ENCODE results near the gene GRP.

The GRP gene

DNA sequence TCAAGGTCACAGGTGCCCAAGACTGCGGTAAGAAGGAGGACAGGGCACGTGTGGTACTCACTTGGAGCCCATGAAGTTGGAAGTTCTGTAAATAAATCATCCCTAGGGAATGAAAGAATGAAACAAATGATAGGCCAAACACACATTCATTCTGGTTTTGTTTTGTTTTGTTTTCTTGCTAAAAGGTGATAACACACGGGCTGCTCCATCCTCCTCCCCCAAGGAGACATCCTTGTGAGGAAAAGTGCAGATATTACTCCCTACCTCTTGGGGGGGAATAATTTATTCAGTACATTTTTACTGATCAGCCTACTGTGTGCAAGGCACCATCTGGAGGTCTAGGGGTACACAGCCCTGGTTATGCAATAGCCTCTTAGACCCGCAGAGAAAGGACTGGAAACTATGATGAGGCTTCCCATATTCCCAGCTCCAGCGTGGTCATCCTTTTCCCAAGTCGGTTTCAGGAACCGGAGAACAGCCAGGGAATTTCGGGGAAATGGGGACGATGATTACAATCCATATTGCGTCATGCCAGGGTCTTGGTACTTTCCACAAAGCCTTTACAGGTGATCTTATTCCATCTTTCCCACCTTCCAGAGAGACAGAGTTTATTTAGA lies 47.0 kb downstream of the GRP start:
- no peak overlapping the region for H3K27ac ChIP-seq (ENCODE audit: low read depth, low read length, severe bottlenecking)
- no peaks in the 10 kb centered on the region for H3K9me3 ChIP-seq (ENCODE audit: control insufficient read depth, low read length)
- 11 to 21% methylated on average over 7 to 8 of the region's 10 CpGs for WGBS, 2 experiments (ENCODE audit: insufficient coverage in 2 of 2)
- no peaks in the 10 kb centered on the region for H3K36me3 ChIP-seq (ENCODE audit: control insufficient read depth, insufficient read depth, low read length)
- H3K4me1 ChIP-seq (ENCODE audit: control insufficient read depth, insufficient read depth, low read length, poor library complexity, severe bottlenecking), result peaks cover 5% of the 10 kb centered on the region
- H3K4me3 ChIP-seq (ENCODE audit: extremely low read depth, insufficient read depth, low read length, poor library complexity, severe bottlenecking), result no peak overlapping the region

DNA sequence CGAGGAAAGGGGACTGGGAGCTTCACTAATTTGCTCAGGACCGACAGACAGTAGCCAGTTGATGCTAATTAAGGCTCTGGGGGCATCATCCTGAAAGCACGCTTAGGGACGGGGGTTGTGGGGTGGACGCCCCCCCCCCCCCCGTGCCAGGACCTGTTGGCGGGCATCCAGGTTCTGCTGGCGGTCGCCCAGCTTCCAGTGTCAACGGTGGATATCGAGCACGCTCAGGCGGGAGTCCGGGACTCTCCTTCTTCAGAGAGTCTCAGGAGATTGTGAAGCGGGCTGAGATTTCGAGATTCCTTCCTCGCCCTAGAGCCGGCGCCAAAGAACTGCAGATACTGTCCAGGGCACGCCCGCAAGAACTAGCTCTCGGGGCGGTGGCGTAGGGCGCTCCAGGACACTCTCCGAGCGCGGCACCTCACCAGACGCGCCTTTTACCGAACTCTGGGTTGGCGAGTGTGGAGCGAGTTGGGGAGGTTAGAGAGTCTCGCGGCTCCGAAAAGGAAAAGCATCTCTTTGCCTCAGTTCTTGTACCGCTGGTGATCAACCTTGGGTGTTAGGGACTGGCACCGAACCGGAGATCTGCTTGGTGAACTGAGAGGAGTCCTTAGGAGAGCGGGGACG lies 47.7 kb downstream of the GRP start:
- Histone ChIP-seq H3K4me3 (ENCODE audit: extremely low read depth, insufficient read depth, low read length, poor library complexity, severe bottlenecking) (no peak overlapping the region), H3K9me3 (ENCODE audit: control insufficient read depth, low read length) (no peaks in the 10 kb centered on the region), H3K4me1 (ENCODE audit: control insufficient read depth, insufficient read depth, low read length, poor library complexity, severe bottlenecking) (peaks cover 5% of the 10 kb centered on the region), H3K27ac (ENCODE audit: low read depth, low read length, severe bottlenecking) (no peak overlapping the region), H3K36me3 (ENCODE audit: control insufficient read depth, insufficient read depth, low read length) (no peaks in the 10 kb centered on the region)
- WGBS, 2 experiments (ENCODE audit: insufficient coverage in 2 of 2), result 2 to 3% methylated on average over 31 to 39 of the region's 41 CpGs

DNA sequence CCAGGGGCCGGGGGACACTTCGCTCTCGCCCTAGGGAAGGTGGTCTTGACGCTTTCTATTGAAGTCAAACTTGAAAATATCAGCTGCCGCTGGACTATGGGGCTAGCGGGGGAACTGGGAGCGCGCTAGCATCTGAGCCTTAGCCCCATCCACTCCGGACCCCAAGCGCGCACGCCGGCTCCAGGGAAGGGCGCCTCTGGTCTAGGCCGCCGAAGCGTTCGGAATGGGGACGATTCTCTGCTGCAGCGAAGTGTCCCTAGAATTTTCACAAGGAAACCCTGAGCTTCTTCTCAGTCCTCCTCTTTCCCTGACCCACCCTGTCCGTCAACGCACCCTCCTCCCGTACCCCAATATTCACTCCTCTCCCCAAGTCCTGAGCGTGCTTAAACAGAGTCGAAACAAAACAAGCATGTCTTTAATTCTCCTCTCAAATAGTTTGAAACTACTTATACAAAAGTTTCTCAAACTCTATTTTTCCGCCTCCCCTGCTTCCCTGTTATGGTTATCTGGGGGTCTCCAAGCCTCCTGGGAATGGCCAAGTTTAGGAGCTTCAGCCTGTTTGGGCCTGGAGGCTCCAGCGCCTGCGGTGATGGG lies 48.3 kb downstream of the GRP start:
- Histone ChIP-seq H3K4me1 (ENCODE audit: control insufficient read depth, insufficient read depth, low read length, poor library complexity, severe bottlenecking) (peaks cover 5% of the 10 kb centered on the region), H3K27ac (ENCODE audit: low read depth, low read length, severe bottlenecking) (no peak overlapping the region), H3K4me3 (ENCODE audit: extremely low read depth, insufficient read depth, low read length, poor library complexity, severe bottlenecking) (no peak overlapping the region), H3K36me3 (ENCODE audit: control insufficient read depth, insufficient read depth, low read length) (no peaks in the 10 kb centered on the region), H3K9me3 (ENCODE audit: control insufficient read depth, low read length) (no peaks in the 10 kb centered on the region)
- 10 to 11% methylated on average over 22 to 25 of the region's 28 CpGs for WGBS, 2 experiments (ENCODE audit: insufficient coverage in 2 of 2)

DNA sequence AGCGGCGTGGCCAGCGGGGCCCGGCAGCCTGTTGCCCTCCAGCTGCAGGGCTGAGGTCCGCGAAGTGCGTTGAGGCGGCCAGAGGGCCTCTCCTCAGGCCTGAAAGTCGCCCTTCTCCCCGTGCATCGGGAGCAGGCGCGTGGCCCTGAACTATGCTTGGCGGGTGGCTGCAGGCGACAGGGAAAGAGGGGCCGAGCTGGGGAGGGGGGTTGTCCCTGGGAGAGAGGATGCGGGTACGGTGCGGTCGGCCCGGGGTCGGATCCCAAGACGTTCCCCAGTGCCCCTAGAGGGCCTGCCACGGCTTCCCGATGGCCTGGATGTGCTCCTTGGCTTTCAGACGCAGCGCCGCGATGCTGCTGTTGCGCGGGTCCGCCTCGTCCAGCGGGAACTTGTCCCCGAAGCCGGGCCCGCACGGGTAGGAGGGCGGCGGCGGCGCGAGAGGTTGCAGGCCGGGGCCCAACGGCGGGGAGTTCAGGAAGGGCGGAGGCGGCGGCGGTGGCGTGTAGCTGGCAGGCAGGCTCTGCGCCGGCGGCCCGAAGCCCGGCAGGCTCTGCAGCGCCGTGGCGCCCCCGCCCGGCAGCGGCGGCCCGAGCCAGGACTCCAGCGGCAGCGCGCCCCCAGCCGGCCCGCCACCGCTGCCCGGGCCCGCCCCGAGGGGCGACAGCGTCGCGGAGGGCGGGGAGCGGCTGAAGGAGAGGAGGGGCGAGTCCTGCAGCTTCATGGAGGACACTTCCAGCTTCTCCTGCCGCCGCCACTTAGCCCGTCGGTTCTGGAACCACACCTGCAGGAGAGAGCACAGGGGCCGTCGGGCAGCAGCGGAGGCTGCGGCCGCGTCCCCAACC lies 49.0 kb downstream of the GRP start:
- 1 to 2% methylated on average over 50 to 68 of the region's 90 CpGs for WGBS, 2 experiments (ENCODE audit: insufficient coverage in 2 of 2)
- peak overlapping the region; percentile 20 for H3K4me3 ChIP-seq (ENCODE audit: extremely low read depth, insufficient read depth, low read length, poor library complexity, severe bottlenecking)

DNA sequence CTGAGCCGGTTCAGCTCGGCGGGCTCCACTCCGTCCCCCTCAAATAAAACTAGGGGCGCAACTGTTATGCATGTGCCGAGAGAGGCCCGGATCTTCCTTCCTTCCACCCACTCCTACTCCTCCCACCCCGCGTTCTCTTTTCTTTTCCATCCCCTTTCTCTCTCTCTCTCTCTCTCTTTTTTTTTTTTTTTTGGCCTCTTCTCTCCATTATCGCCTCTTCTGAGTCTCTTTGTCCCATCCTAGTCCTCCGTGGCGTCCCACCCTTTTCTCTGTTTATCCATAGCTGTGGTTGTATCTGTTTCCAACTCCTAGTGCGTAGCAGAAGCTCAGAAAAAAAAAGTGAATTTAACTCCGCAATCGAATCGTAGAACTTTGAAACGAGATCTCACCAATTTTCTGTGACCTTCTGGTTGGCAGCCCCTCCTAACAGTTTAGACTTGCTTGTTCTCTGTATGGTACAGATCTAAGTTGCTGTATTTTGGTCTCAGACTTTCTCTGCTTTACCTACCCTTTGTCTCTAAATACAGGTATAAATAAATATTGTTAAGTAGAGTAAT lies 49.7 kb downstream of the GRP start:
- Histone ChIP-seq H3K4me3 (ENCODE audit: extremely low read depth, insufficient read depth, low read length, poor library complexity, severe bottlenecking) (peak overlapping the region; percentile 14), H3K27ac (ENCODE audit: low read depth, low read length, severe bottlenecking) (no peak overlapping the region), H3K4me1 (ENCODE audit: control insufficient read depth, insufficient read depth, low read length, poor library complexity, severe bottlenecking) (peaks cover 5% of the 10 kb centered on the region), H3K9me3 (ENCODE audit: control insufficient read depth, low read length) (no peaks in the 10 kb centered on the region), H3K36me3 (ENCODE audit: control insufficient read depth, insufficient read depth, low read length) (no peaks in the 10 kb centered on the region)
- whole genome bisulfite sequencing, 2 experiments (ENCODE audit: insufficient coverage in 2 of 2), result 3 to 11% methylated on average over 10 to 14 of the region's 17 CpGs

More for the DNA sequence above, 49.0 kb downstream of the GRP start:
- Histone ChIP-seq H3K27ac (ENCODE audit: low read depth, low read length, severe bottlenecking) (no peak overlapping the region), H3K9me3 (ENCODE audit: control insufficient read depth, low read length) (no peaks in the 10 kb centered on the region), H3K4me1 (ENCODE audit: control insufficient read depth, insufficient read depth, low read length, poor library complexity, severe bottlenecking) (peaks cover 5% of the 10 kb centered on the region), H3K36me3 (ENCODE audit: control insufficient read depth, insufficient read depth, low read length) (no peaks in the 10 kb centered on the region)

DNA sequence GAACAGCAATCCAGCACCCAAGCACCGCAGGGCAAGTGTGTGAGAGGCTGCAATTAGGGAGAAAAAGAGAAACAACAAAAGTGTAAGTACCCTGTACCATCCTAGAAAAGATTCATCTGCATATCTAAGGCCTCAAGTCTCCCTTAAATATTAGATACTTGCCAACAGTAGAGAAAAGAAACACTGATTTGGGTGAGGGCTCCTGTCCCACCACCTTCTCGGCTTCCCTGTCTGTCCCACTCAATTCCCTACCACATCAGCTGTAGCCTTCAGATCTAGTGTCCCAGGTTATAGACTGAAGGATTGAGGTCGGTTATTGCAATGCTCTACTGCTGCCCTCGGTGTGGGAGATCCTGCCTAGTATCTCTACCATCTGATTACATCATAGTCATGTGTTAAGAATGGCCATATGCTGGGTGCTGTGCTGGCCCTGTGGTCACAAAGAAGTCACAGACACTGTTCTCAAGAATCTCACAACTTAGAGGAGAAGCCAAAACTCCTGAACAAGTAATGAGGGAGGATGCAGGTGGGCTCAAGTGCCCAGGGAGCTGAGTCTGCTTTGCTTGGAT lies 50.8 kb downstream of the GRP start:
- Histone ChIP-seq H3K4me1 (ENCODE audit: control insufficient read depth, insufficient read depth, low read length, poor library complexity, severe bottlenecking) (peaks cover 5% of the 10 kb centered on the region), H3K4me3 (ENCODE audit: extremely low read depth, insufficient read depth, low read length, poor library complexity, severe bottlenecking) (no peak overlapping the region), H3K36me3 (ENCODE audit: control insufficient read depth, insufficient read depth, low read length) (no peaks in the 10 kb centered on the region), H3K9me3 (ENCODE audit: control insufficient read depth, low read length) (no peaks in the 10 kb centered on the region), H3K27ac (ENCODE audit: low read depth, low read length, severe bottlenecking) (no peak overlapping the region)
- 0% methylated on average over 1 of the region's 4 CpGs for WGBS, 2 experiments (ENCODE audit: insufficient coverage in 2 of 2)

DNA sequence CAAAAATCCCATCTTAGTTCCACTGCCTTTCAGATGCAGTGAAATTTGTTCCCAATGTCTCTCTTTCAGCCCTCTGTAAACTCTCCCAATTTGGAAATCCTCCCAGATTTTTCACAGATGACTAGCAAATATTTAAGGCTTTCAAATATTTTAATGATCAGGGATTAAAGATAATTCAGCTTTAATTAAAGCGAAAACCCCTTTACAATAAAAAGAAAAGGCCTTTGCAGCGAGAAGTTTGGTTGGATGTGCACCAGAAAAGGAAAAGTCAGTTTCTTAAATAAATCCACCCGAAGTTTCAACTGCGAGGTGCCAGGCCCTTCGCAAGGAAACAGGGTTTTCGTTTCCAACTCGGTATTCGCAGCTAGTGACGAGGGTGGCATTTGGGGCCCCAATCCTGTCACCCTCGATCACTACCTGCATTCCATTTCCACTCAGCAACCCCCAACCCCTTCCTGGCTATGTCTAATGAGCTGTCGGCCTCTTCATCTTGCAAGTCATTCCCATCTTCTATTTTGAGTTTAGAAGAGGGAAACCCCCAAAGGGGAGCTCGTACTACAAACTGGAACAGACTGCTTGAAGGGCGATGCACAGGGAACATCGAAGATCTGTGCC lies 51.8 kb downstream of the GRP start:
- Histone ChIP-seq H3K27ac (ENCODE audit: low read depth, low read length, severe bottlenecking) (no peak overlapping the region), H3K4me1 (ENCODE audit: control insufficient read depth, insufficient read depth, low read length, poor library complexity, severe bottlenecking) (peaks cover 5% of the 10 kb centered on the region), H3K36me3 (ENCODE audit: control insufficient read depth, insufficient read depth, low read length) (no peaks in the 10 kb centered on the region), H3K9me3 (ENCODE audit: control insufficient read depth, low read length) (no peaks in the 10 kb centered on the region), H3K4me3 (ENCODE audit: extremely low read depth, insufficient read depth, low read length, poor library complexity, severe bottlenecking) (no peak overlapping the region)
- WGBS, 2 experiments (ENCODE audit: insufficient coverage in 2 of 2), result 11 to 20% methylated on average over 10 to 12 of the region's 14 CpGs

DNA sequence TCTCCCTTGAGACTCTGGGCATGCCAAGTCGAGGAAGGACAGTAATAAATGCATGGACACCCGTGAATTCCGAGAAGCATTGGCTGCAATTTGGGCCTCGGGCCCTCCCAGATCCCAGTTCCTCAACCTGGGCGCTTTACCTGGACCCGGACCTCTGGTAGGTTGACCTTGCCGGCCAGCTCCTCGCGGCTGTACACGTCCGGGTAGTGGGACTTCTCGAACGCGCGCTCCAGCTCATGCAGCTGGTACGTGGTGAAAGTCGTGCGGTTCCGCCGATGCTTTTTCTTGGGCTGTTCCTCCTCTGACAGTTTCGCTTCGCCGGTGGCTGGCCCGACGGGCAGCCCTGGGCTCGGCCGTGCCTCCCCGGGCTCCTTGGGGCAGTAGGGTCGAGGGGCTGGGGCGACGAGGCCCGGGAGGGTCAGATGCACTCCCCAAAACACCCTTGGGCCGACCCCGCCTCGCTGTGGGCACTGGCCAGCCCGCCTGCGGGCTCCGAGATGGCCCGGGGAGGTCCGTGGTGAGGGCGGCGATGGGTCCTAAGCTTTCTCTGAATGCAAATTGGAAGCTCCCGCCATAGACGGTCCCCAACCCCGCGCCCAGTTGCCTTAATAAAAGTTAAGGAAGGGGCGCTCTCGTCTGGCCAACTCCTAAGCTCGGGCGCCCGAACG lies 52.4 kb downstream of the GRP start:
- no peaks in the 10 kb centered on the region for H3K36me3 ChIP-seq (ENCODE audit: control insufficient read depth, insufficient read depth, low read length)
- no peak overlapping the region for H3K27ac ChIP-seq (ENCODE audit: low read depth, low read length, severe bottlenecking)
- 3% methylated on average over 43 to 46 of the region's 52 CpGs for WGBS, 2 experiments (ENCODE audit: insufficient coverage in 2 of 2)
- no peaks in the 10 kb centered on the region for H3K9me3 ChIP-seq (ENCODE audit: control insufficient read depth, low read length)
- H3K4me3 ChIP-seq (ENCODE audit: extremely low read depth, insufficient read depth, low read length, poor library complexity, severe bottlenecking), result no peak overlapping the region
- peaks cover 5% of the 10 kb centered on the region for H3K4me1 ChIP-seq (ENCODE audit: control insufficient read depth, insufficient read depth, low read length, poor library complexity, severe bottlenecking)

DNA sequence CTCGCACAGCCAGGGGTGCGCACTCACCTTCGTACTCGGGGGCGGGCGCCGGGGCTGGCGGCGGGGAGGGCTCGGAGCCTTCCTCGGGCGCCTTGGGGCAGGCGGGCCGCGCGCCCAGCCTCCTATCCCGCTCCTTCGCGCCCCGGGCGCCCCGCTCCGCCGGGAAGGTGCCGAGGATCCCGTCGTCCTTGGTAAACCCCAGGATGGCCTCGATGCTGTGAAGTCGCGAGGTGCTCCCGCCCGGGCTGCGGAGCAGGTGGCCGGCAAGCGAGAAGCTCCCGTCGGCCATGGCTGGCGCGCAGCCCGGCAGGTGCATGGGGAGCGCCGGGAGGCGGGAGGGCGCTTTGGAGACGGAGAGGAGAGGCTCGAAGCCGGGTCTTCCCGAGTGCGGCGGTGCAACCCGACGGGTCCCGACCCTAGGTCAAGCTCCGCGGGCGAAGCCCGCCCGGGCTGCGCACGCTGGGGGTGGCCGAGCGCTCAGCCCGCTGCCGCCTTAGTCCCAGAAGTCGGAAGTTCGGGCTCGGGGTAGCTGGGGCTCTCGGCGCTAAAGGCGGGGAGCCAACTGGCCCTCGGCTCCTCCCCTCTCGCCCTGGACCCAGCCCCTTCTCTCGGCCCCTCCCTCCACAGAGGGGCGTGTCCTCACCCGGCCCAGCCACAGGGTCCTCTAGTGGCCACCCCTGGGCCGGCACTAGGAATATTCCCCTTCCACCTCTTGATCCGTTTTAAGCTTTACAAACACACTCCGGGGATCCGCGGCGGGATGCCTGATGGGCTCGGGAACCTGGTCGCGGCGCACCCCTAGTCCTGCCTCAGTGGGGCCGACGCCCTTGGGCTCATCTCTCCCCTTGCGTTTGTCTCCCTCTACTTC lies 53.2 kb downstream of the GRP start, which contains the start of gene RAX:
TSS of gene RAX (minus strand) at position 564 of the 868 bp plus-strand sequence. CDS start at position 316, 248 bp downstream.
- no peaks in the 10 kb centered on the region for H3K4me1 ChIP-seq (ENCODE audit: control insufficient read depth, insufficient read depth, low read length, poor library complexity, severe bottlenecking)
- peak within 1 kb of the TSS; percentile 8 for H3K4me3 ChIP-seq (ENCODE audit: extremely low read depth, insufficient read depth, low read length, poor library complexity, severe bottlenecking)
- no peaks in the 10 kb centered on the region for H3K9me3 ChIP-seq (ENCODE audit: control insufficient read depth, low read length)
- H3K27ac ChIP-seq (ENCODE audit: low read depth, low read length, severe bottlenecking), result no peak within 1 kb of the TSS
- H3K36me3 ChIP-seq (ENCODE audit: control insufficient read depth, insufficient read depth, low read length), result no peaks in the 10 kb centered on the region
- 0 to 1% methylated on average over 62 to 71 of the region's 88 CpGs for WGBS, 2 experiments (ENCODE audit: insufficient coverage in 2 of 2)
